Epithelial cell of esophagus (primary cell): Measurements from ENCODE around the gene DYSF.

Experiments used
- DNase-seq: peaks from one replicate; pipeline ENCODE4 v3.0.0; 2010; ENCODE audit warnings: low read depth
- H3K4me3 ChIP-seq: 2 replicates; pipeline ENCODE4 v1.5.1; 2011; ENCODE audit warnings: mild to moderate bottlenecking, low read length, control low read depth
- CTCF ChIP-seq: IDR thresholded peaks from 2 replicates; pipeline ENCODE4 v1.5.1; 2011; ENCODE audit warnings: low read depth, mild to moderate bottlenecking, low read length, control low read depth, inconsistent platforms; ENCODE audit not compliant: insufficient read depth; ENCODE audit errors: missing control alignments

The DYSF gene

GRCh38 chr2:71503837-71504236 is 50.5 kb downstream of the DYSF start:
- no peak overlapping the region for H3K4me3 ChIP-seq
- peak; percentile 95 for DNase-seq

GRCh38 chr2:71504611-71505010 is 51.2 kb downstream of the DYSF start:
- H3K4me3 ChIP-seq = no peak overlapping the region
- TF ChIP-seq CTCF = no peak
- DNase-seq = no peak

More at GRCh38 chr2:71503837-71504236, 50.5 kb downstream of the DYSF start:
- TF ChIP-seq CTCF = no peak

- TF ChIP-seq CTCF = no peak
- DNase-seq = no peak
- H3K4me3 ChIP-seq = no peak overlapping the region
These were observed 51.9 kb downstream of the DYSF start for GRCh38 chr2:71505086-71505769.

- H3K4me3 ChIP-seq = no peak overlapping the region
- DNase-seq = no peak
These were observed 52.4 kb downstream of the DYSF start for GRCh38 chr2:71505770-71506140.

GRCh38 chr2:71506222-71507153 is 53.1 kb downstream of the DYSF start:
- no peak overlapping the region for H3K4me3 ChIP-seq
- no peak for TF ChIP-seq CTCF
- DNase-seq = no peak

More at GRCh38 chr2:71505770-71506140, 52.4 kb downstream of the DYSF start:
- TF ChIP-seq CTCF = no peak

- H3K4me3 ChIP-seq = no peak overlapping the region
- no peak for DNase-seq
- TF ChIP-seq CTCF = no peak
These were observed 54.1 kb downstream of the DYSF start for GRCh38 chr2:71507476-71507875.
